GM18909 (cell line): Measurements from ENCODE around the gene NR1D2.

Experiments
- ATAC-seq: cut with Tn5 transposase; IDR thresholded peaks from one replicate; pipeline ENCODE4 v1.9.1; 2021; ENCODE audit warnings: mild to moderate bottlenecking; ENCODE audit not compliant: unreplicated experiment, poor library complexity

NR1D2 gene

GRCh38 chr3:23961066-23961465 lies 16.0 kb downstream of the NR1D2 start:
- ATAC-seq = no peak

DNA sequence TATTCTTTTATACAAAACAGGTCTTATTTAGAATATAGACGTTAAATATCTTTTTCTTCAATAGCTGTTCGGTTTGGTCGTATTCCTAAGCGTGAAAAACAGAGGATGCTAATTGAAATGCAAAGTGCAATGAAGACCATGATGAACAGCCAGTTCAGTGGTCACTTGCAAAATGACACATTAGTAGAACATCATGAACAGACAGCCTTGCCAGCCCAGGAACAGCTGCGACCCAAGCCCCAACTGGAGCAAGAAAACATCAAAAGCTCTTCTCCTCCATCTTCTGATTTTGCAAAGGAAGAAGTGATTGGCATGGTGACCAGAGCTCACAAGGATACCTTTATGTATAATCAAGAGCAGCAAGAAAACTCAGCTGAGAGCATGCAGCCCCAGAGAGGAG lies 16.8 kb downstream of the NR1D2 start:
- no peak for ATAC-seq

DNA sequence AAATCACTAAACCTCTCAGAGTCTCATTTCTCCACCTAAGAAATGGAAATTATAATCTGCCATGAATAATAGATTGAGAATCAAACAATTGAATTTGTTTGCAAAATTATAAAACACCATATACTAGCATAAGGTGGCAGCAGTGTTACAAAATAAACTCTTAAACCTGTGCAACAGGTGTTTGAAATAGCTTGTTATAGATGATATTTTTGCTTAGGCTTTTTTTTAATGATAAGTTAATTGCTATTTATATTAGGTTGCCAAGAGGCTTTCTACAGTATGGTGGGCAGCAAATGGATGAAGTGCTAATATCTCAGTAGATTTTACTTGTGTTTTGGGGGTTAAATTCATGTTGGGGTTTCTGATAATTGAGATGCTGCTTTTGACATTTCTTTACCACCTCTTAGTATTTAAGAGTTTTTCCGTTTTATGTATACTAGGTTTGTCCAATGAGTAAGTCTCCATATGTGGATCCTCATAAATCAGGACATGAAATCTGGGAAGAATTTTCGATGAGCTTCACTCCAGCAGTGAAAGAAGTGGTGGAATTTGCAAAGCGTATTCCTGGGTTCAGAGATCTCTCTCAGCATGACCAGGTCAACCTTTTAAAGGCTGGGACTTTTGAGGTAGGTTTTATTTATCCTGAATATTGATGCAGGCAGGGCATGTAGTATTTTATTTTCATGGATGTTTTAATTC lies 19.6 kb downstream of the NR1D2 start:
- ATAC-seq = no peak

- ATAC-seq = no peak
Observed at GRCh38 chr3:23966328-23966727, 21.2 kb downstream of the NR1D2 start.

- no peak for ATAC-seq
Observed at GRCh38 chr3:23968463-23969184, 23.5 kb downstream of the NR1D2 start.

DNA sequence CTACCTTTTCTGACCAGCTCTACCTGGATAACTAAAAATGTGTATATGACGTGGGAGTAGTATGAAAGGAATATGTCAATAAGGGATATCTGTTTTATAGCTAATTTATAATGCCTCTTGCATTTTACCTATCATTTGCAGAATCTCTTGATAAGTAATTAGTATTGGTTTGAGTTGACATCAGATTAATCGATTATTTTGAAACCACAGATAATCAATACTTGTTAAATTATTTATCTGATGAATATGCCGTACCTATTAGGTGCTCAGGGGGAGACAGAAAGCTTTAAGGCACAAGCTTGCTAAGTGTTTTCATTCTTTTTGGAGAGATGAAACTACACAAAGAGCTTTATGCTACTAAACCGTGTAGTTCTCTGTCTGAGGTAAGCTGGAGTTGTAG lies 24.3 kb downstream of the NR1D2 start:
- no peak for ATAC-seq

- ATAC-seq = no peak
Observed at GRCh38 chr3:23971684-23972083, 26.6 kb downstream of the NR1D2 start.

GRCh38 chr3:23976555-23976954 lies 31.5 kb downstream of the NR1D2 start:
- ATAC-seq = no peak

DNA sequence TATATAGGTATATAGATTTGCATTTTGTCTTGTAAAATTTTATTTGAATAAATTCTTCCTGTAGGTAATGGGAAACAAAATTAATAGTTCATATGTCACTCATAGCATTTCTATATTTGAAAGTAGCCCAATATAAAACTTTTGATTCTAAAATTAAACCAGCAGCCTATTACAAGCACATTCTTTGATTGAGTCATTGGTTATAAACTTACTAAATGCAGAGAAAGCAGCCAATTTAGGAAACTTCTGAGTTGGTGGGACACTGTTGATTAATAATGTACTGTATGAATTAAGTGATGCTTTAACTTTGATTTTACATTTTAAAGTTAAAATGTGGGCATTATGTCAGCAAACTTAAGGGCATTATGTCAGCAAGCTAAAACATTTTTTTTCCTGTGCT lies 34.5 kb downstream of the NR1D2 start:
- ATAC-seq = no peak

DNA sequence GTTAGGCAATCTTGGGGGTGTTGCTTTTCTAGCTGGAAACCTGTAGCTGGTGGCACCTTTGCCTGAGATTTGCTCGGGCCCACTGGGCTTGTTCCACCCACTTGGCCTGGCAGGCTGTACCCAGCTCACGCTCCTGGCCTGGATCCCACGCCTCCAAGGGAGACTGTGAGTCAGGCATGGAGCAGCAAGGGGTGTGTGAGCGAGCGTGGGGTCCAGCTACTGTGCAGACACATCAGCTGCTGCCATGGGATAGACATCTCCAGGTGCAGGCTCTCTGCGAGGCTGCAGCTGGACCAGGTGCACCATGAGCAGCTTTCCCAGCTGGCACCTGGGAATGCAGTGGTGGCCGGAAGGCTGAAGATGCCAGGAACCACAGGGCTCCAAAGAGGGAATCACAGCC lies 36.0 kb downstream of the NR1D2 start:
- no peak for ATAC-seq

DNA sequence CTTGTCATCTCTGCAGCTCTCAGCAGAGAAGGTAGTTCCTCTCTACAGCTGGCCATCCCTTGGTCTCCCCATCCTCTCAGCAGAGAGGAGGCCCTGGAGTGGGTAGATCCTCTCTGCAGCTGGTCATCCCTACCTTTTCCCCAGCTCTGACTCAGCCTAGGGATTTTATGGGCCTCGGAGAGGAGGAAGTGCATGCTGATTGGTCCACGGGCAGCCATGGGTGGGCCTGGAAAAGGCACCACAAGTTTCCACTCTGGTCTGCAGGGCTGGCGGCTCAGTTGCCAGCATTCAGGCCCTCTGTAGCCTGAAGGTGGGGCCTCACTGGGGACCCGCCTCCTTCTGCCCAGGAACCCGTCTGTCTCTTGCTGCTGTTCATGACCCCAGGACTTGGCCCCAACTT lies 36.9 kb downstream of the NR1D2 start:
- ATAC-seq = no peak

- no peak for ATAC-seq
Observed at GRCh38 chr3:23984934-23985333, 39.8 kb downstream of the NR1D2 start.

GRCh38 chr3:23985747-23986544 lies 40.9 kb downstream of the NR1D2 start:
- no peak for ATAC-seq

DNA sequence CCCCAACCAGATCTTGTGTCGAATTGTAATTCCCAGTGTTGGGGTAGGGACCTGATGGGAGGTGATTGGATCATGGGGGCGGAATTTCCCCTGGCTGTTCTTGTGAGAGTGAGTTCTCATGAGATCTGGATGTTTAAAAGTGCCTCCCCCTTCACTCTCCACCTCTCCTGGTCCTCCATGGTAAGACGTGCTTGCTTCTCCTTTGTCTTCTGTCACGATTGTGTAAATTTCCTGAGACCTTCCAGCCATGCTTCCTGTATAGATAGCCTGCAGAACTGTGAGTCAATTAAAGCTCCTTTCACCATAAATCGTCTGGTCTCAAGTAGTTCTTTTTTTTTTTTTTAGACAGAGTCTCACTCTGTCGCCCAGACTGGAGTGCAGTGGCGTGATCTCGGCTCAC lies 42.3 kb downstream of the NR1D2 start:
- no peak for ATAC-seq

DNA sequence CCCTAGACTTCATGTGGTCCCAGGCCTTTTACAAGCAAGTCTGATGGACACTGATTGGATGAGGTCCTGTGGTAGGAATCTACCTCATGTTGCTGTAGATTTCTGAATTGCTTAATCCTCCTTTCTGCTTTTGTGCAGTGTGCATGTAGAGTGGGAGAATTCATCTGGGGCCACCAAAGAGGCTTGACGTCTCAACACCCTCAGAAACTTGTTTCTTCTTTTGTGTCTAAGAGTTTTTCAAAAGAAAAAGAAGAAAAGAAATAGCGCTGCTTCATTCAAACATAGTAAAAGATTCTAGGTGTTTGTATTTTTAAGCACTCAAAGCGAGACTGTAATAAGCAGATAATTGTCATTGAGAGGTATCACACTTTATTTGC lies 46.2 kb downstream of the NR1D2 start:
- ATAC-seq = no peak

- ATAC-seq = no peak
Observed at GRCh38 chr3:23991683-23992628, 46.9 kb downstream of the NR1D2 start.

DNA sequence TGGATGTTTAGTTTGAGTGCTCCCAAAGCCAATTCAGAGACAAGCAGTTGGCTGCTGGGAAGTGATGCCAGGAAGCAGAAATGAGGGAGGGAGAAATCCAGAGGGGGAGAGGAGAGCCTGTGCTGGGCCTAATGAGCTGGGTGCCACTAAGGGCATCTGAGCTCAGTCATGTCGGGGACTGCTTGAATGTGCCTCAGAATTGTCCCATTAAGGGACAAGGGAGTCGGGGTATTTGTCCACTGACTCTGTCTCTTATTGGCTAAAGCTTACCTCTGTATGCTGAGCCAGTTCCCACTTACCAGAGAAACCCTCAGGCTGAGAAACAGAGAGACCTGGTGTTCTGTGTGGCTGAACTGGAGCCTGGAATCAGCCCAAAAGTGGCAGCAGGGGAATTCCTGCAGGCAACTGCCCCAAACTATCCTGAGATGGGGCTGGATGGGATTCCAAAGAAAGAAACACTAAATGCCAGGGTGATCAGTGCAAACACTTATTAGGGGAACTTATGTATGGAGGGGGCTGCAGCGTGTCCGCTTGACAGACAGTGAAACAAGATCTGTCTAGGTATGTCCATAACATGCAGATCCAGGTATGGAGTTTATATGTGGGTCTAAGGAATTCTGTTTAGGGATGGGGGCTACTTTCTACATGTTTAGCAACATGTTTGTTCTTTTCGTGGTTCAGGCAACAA lies 48.6 kb downstream of the NR1D2 start:
- ATAC-seq = no peak

- no peak for ATAC-seq
Observed at GRCh38 chr3:23994244-23994569, 49.1 kb downstream of the NR1D2 start.

DNA sequence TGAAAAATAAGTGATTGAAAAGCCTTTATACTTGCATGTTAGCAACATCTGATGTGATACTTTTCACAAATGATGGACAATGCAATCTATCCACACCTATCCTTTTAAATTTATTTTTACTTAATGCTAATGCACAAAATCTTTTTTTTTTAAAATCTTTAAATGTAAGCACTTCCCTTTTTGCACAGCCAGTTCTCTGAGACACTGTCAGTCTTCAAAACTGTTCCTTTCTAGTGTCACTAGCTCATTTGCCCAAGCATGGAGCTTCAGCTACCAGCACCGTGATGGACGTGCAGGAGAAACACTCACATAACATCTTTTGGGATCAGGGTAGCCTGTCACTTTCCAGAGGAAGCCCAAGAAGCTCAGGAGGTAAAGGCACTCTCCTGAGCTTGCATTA lies 50.1 kb downstream of the NR1D2 start:
- no peak for ATAC-seq

GRCh38 chr3:23996095-23996524 lies 51.0 kb downstream of the NR1D2 start:
- no peak for ATAC-seq
